Mesendoderm (in vitro differentiated cells): ENCODE measurements around the gene SCNM1.
"Not testable (repeated sequence)": the region's sequence is repeated elsewhere in the genome, so short reads cannot be mapped to it uniquely, and the experiment has no call there.

Experiments
- DNase-seq: peaks from one replicate; pipeline ENCODE4 v3.0.0; 2013
- H2AK5ac ChIP-seq: 2 replicates; pipeline ENCODE4 v1.6.1; 2013; ENCODE audit warnings: low read length, inconsistent platforms
- H2BK120ac ChIP-seq: 2 replicates; pipeline ENCODE4 v1.6.1; 2013; ENCODE audit warnings: low read depth, mild to moderate bottlenecking, low read length, moderate library complexity, mixed read lengths
- H2BK15ac ChIP-seq: replicated peaks from 2 replicates; pipeline ENCODE4 v1.6.1; 2013; ENCODE audit warnings: low read depth, mild to moderate bottlenecking, moderate library complexity
- H2BK5ac ChIP-seq: 2 replicates; pipeline ENCODE4 v1.6.1; 2013; ENCODE audit warnings: low read length, inconsistent platforms
- H3K18ac ChIP-seq: 2 replicates; pipeline ENCODE4 v1.6.1; 2013; ENCODE audit warnings: mild to moderate bottlenecking, low read length, mixed read lengths
- H3K23ac ChIP-seq: one replicate; pipeline ENCODE4 v1.6.1; 2013; ENCODE audit warnings: low read length
- H3K27ac ChIP-seq: 2 replicates; pipeline ENCODE4 v1.5.1; 2013; ENCODE audit warnings: low read depth, mild to moderate bottlenecking, inconsistent platforms, low read length, moderate library complexity
- H3K27me3 ChIP-seq: 2 replicates; pipeline ENCODE4 v1.6.1; 2013; ENCODE audit warnings: low read length, control low read depth, mild to moderate bottlenecking, inconsistent platforms; ENCODE audit not compliant: insufficient read depth, poor library complexity
- H3K36me3 ChIP-seq: 2 replicates; pipeline ENCODE4 v1.6.1; 2013; ENCODE audit warnings: low read length, inconsistent platforms; ENCODE audit not compliant: control insufficient read depth, insufficient read depth
- H3K4ac ChIP-seq: one replicate; pipeline ENCODE4 v1.6.1; 2013; ENCODE audit warnings: low read depth, mild to moderate bottlenecking, low read length, moderate library complexity
- H3K4me1 ChIP-seq: 2 replicates; pipeline ENCODE4 v1.6.1; 2013; ENCODE audit warnings: low read depth, low read length, inconsistent platforms; ENCODE audit not compliant: control insufficient read depth
- H3K4me2 ChIP-seq: 2 replicates; pipeline ENCODE4 v1.6.1; 2013; ENCODE audit warnings: low read length
- H3K4me3 ChIP-seq: 2 replicates; pipeline ENCODE4 v1.5.1; 2013; ENCODE audit warnings: mild to moderate bottlenecking, low read length
- H3K56ac ChIP-seq: one replicate; pipeline ENCODE4 v1.6.1; 2013; ENCODE audit warnings: low read length
- H3K79me1 ChIP-seq: 2 replicates; pipeline ENCODE4 v1.6.1; 2013; ENCODE audit warnings: low read length, inconsistent platforms
- H3K79me2 ChIP-seq: 2 replicates; pipeline ENCODE4 v1.6.1; 2013; ENCODE audit warnings: mild to moderate bottlenecking, low read length; ENCODE audit not compliant: control insufficient read depth, insufficient read depth
- H3K9ac ChIP-seq: 2 replicates; pipeline ENCODE4 v1.6.1; 2013; ENCODE audit warnings: low read length, inconsistent platforms
- H4K5ac ChIP-seq: one replicate; pipeline ENCODE4 v1.6.1; 2013; ENCODE audit warnings: low read length
- H4K8ac ChIP-seq: one replicate; pipeline ENCODE4 v1.6.1; 2013; ENCODE audit warnings: low read depth, mild to moderate bottlenecking, control low read depth, low read length, moderate library complexity
- WGBS: extraction: QIAGEN DNeasy Blood & Tissue Kit; methylation state at CpG from one replicate; pipeline ENCODE4 v1.1.7; 2013; ENCODE audit warnings: low lambda C conversion rate, missing lambda C conversion rate; ENCODE audit not compliant: insufficient coverage; ENCODE audit errors: extremely low coverage; 5-methylcytosine and 5-hydroxymethylcytosine counted together

The SCNM1 gene

GRCh38 chr1:151192047-151192446 lies 26.1 kb downstream of the SCNM1 start:
- no peak overlapping the region for H2BK15ac ChIP-seq
- H3K4me2 ChIP-seq: no peak overlapping the region
- no peak overlapping the region for H3K9ac ChIP-seq
- no peaks in the 10 kb centered on the region for H3K36me3 ChIP-seq
- H3K27me3 ChIP-seq: no peaks in the 10 kb centered on the region
- H3K56ac ChIP-seq: no peak overlapping the region
- peaks cover 7% of the 10 kb centered on the region for H3K79me1 ChIP-seq
- H3K79me2 ChIP-seq: peaks cover 12% of the 10 kb centered on the region
- H4K5ac ChIP-seq: no peak overlapping the region
- no peaks in the 10 kb centered on the region for H3K4me1 ChIP-seq
- H3K23ac ChIP-seq: no peak overlapping the region
- H2BK5ac ChIP-seq: no peak overlapping the region
- no peak overlapping the region for H2BK120ac ChIP-seq
- H3K18ac ChIP-seq: no peak overlapping the region
- no peak overlapping the region for H2AK5ac ChIP-seq
- no peak overlapping the region for H4K8ac ChIP-seq
- H3K27ac ChIP-seq: no peak overlapping the region
- no CpG with 5 or more reads among the region's 7 CpGs for WGBS
- no peak for DNase-seq
- H3K4me3 ChIP-seq: no peak overlapping the region
- H3K4ac ChIP-seq: no peak overlapping the region

- WGBS: no CpG with 5 or more reads among the region's 6 CpGs
- DNase-seq: no peak
- no peak overlapping the region for H3K4ac ChIP-seq
Measured at GRCh38 chr1:151193304-151193703, 27.4 kb downstream of the SCNM1 start.

GRCh38 chr1:151193856-151194255 lies 27.9 kb downstream of the SCNM1 start:
- no peaks in the 10 kb centered on the region for H3K79me1 ChIP-seq
- H2BK120ac ChIP-seq: no peak overlapping the region
- no peak overlapping the region for H3K4me3 ChIP-seq
- H3K9ac ChIP-seq: no peak overlapping the region
- H2BK15ac ChIP-seq: no peak overlapping the region
- H3K18ac ChIP-seq: no peak overlapping the region
- H2AK5ac ChIP-seq: no peak overlapping the region
- H3K27me3 ChIP-seq: no peaks in the 10 kb centered on the region
- H3K4me2 ChIP-seq: no peak overlapping the region
- H4K5ac ChIP-seq: no peak overlapping the region
- WGBS: no CpG with 5 or more reads among the region's 1 CpG
- no peak overlapping the region for H4K8ac ChIP-seq
- no peak overlapping the region for H3K27ac ChIP-seq
- no peak overlapping the region for H3K56ac ChIP-seq
- H3K36me3 ChIP-seq: no peaks in the 10 kb centered on the region
- no peak overlapping the region for H3K23ac ChIP-seq
- DNase-seq: no peak
- H3K4ac ChIP-seq: no peak overlapping the region
- peaks cover 11% of the 10 kb centered on the region for H3K79me2 ChIP-seq
- no peaks in the 10 kb centered on the region for H3K4me1 ChIP-seq
- no peak overlapping the region for H2BK5ac ChIP-seq

More at GRCh38 chr1:151193304-151193703, 27.4 kb downstream of the SCNM1 start:
- H2BK5ac ChIP-seq: no peak overlapping the region
- no peak overlapping the region for H4K5ac ChIP-seq
- no peaks in the 10 kb centered on the region for H3K27me3 ChIP-seq
- no peak overlapping the region for H3K4me2 ChIP-seq
- H3K4me3 ChIP-seq: no peak overlapping the region
- peaks cover 4% of the 10 kb centered on the region for H3K79me1 ChIP-seq
- H3K79me2 ChIP-seq: peaks cover 11% of the 10 kb centered on the region
- H3K56ac ChIP-seq: no peak overlapping the region
- no peak overlapping the region for H4K8ac ChIP-seq
- H3K18ac ChIP-seq: no peak overlapping the region
- no peak overlapping the region for H3K27ac ChIP-seq
- no peak overlapping the region for H2BK15ac ChIP-seq
- no peaks in the 10 kb centered on the region for H3K4me1 ChIP-seq
- H2BK120ac ChIP-seq: no peak overlapping the region
- H2AK5ac ChIP-seq: no peak overlapping the region
- no peaks in the 10 kb centered on the region for H3K36me3 ChIP-seq
- H3K9ac ChIP-seq: no peak overlapping the region
- no peak overlapping the region for H3K23ac ChIP-seq

- H3K4me3 ChIP-seq, H3K4ac ChIP-seq, H2AK5ac ChIP-seq, H4K8ac ChIP-seq, H2BK5ac ChIP-seq, H3K4me1 ChIP-seq, H4K5ac ChIP-seq, H3K36me3 ChIP-seq, H3K56ac ChIP-seq, H3K27me3 ChIP-seq, H3K18ac ChIP-seq, H3K27ac ChIP-seq, H2BK15ac ChIP-seq, H3K9ac ChIP-seq, H2BK120ac ChIP-seq, H3K79me1 ChIP-seq, H3K23ac ChIP-seq, H3K4me2 ChIP-seq: not testable (repeated sequence)
- peak; percentile 62 for DNase-seq
- H3K79me2 ChIP-seq: peaks cover 16% of the 10 kb centered on the region
- WGBS: no CpG with 5 or more reads among the region's 17 CpGs
Measured at GRCh38 chr1:151194894-151195594, 29.1 kb downstream of the SCNM1 start.

GRCh38 chr1:151196292-151196800 lies 30.4 kb downstream of the SCNM1 start:
- Histone ChIP-seq H3K27ac (no peak overlapping the region), H3K9ac (no peak overlapping the region), H4K5ac (no peak overlapping the region)

GRCh38 chr1:151197863-151198253 lies 31.9 kb downstream of the SCNM1 start:
- no peak overlapping the region for H3K18ac ChIP-seq
- H4K8ac ChIP-seq: no peak overlapping the region
- H3K23ac ChIP-seq: no peak overlapping the region
- no peaks in the 10 kb centered on the region for H3K4me1 ChIP-seq
- H3K4me3 ChIP-seq: peak overlapping the region; percentile 33
- H3K4ac ChIP-seq: no peak overlapping the region
- DNase-seq: no peak
- no peak overlapping the region for H2BK15ac ChIP-seq
- H3K79me2 ChIP-seq: peaks cover 40% of the 10 kb centered on the region
- H2BK5ac ChIP-seq: no peak overlapping the region
- peak overlapping the region; percentile 45 for H3K4me2 ChIP-seq
- no peak overlapping the region for H3K27ac ChIP-seq
- H3K56ac ChIP-seq: peak overlapping the region; percentile 61
- no peaks in the 10 kb centered on the region for H3K79me1 ChIP-seq
- H3K27me3 ChIP-seq: no peaks in the 10 kb centered on the region
- no CpG with 5 or more reads among the region's 10 CpGs for WGBS
- H2BK120ac ChIP-seq: no peak overlapping the region
- H3K36me3 ChIP-seq: no peaks in the 10 kb centered on the region
- peak overlapping the region; percentile 53 for H3K9ac ChIP-seq
- no peak overlapping the region for H2AK5ac ChIP-seq
- no peak overlapping the region for H4K5ac ChIP-seq

More at GRCh38 chr1:151196292-151196800, 30.4 kb downstream of the SCNM1 start:
- H3K4me1 ChIP-seq: no peaks in the 10 kb centered on the region
- DNase-seq: peak; percentile 76
- H2BK5ac ChIP-seq: no peak overlapping the region
- no peak overlapping the region for H4K8ac ChIP-seq
- no peak overlapping the region for H3K56ac ChIP-seq
- H3K18ac ChIP-seq: no peak overlapping the region
- no peak overlapping the region for H3K4me3 ChIP-seq
- H3K79me1 ChIP-seq: no peaks in the 10 kb centered on the region
- no peak overlapping the region for H3K4me2 ChIP-seq
- H2AK5ac ChIP-seq: no peak overlapping the region
- no CpG with 5 or more reads among the region's 14 CpGs for WGBS
- H3K36me3 ChIP-seq: no peaks in the 10 kb centered on the region
- H2BK120ac ChIP-seq: no peak overlapping the region
- no peak overlapping the region for H3K4ac ChIP-seq
- H3K23ac ChIP-seq: no peak overlapping the region
- peaks cover 25% of the 10 kb centered on the region for H3K79me2 ChIP-seq
- no peaks in the 10 kb centered on the region for H3K27me3 ChIP-seq
- no peak overlapping the region for H2BK15ac ChIP-seq
